ENCODE results near the gene ARRB1.
A peak's percentile ranks its signal among the peaks of the same experiment; 100 is the strongest.
"Not testable (repeated sequence)": the region's sequence is repeated elsewhere in the genome, so short reads cannot be mapped to it uniquely, and the experiment has no call there.

The ARRB1 gene

GRCh38 chr11:75371949-75372876 lies 20.8 kb upstream of the ARRB1 start:
- DNase-seq: peak; percentile 10 to 76 (median 56)

GRCh38 chr11:75369560-75370255 lies 18.2 kb upstream of the ARRB1 start:
- DNase-seq: no peak

GRCh38 chr11:75366826-75367225 lies 15.4 kb upstream of the ARRB1 start:
- not testable (repeated sequence) for DNase-seq

GRCh38 chr11:75365711-75366181 lies 14.3 kb upstream of the ARRB1 start:
- DNase-seq: no peak

GRCh38 chr11:75362285-75362684 lies 10.8 kb upstream of the ARRB1 start:
- DNase-seq: not testable (repeated sequence)

- DNase-seq: no peak
Observed at GRCh38 chr11:75356613-75357012, 5.2 kb upstream of the ARRB1 start.

GRCh38 chr11:75355051-75355450 lies 3.6 kb upstream of the ARRB1 start:
- no peak for DNase-seq

- DNase-seq: peak in 2 of 3 experiments; percentile 74 to 89
Observed at GRCh38 chr11:75352588-75353206, 1.2 kb upstream of the ARRB1 start.

- DNase-seq: peak; percentile 47 to 78 (median 74)
Observed at GRCh38 chr11:75351791-75352587, 528 bp upstream of the ARRB1 start.

GRCh38 chr11:75350743-75351540 lies 519 bp downstream of the ARRB1 start:
- peak in 2 of 3 experiments; percentile 32 to 57 for DNase-seq

- no peak for DNase-seq
Observed at GRCh38 chr11:75350122-75350742, 1.2 kb downstream of the ARRB1 start.

GRCh38 chr11:75349521-75350116 lies 1.8 kb downstream of the ARRB1 start:
- peak in 1 of 3 experiments; percentile 35 for DNase-seq

- DNase-seq: peak in 1 of 3 experiments; percentile 60
Observed at GRCh38 chr11:75347781-75348566, 3.5 kb downstream of the ARRB1 start.

- peak in 1 of 3 experiments; percentile 7 for DNase-seq
Observed at GRCh38 chr11:75346912-75347647, 4.4 kb downstream of the ARRB1 start.

- DNase-seq: no peak
Observed at GRCh38 chr11:75346296-75346695, 5.2 kb downstream of the ARRB1 start.

GRCh38 chr11:75345455-75346160 lies 5.9 kb downstream of the ARRB1 start:
- no peak for DNase-seq

- no peak for DNase-seq
Observed at GRCh38 chr11:75344761-75345454, 6.6 kb downstream of the ARRB1 start.

- no peak for DNase-seq
Observed at GRCh38 chr11:75344186-75344585, 7.3 kb downstream of the ARRB1 start.

Data from NCI-H1417 (cell line).